Measurements from ENCODE around the gene CALHM5. TPM values are rescaled to one million over a fixed set of nuclear protein-coding genes. Genes with fewer than 3 reads are reported as not detected.

The CALHM5 gene
- total and polyA plus RNA-seq, 2 of the 4 experiments (the other 2 are of a cell fraction), result 3.3 to 10.8 TPM

DNA sequence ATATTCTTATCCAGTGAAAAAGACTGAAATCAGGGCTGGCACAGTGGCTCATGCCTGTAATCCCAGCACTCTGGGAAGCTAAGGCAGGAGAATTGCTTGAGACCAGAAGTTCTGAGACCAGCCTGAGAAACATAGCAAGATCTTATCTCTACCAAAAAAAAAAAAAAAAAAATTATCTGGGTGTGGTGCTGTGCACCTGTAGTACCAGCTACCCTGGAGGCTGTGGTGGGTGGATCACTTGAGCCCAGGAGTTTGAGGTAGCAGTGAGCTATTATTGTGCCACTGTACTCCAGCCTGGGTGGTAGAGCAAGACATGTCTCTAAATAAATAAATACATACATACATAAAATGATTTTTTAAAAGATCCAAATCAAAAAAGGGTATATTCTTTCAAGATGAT lies 43.9 kb upstream of the CALHM5 start:
- Histone ChIP-seq H2AFZ (replicated peaks; ENCODE audit: low read length, poor library complexity) (no peak overlapping the region), H3K4me2 (ENCODE audit: low read depth, low read length) (no peak overlapping the region), H2BK20ac (ENCODE audit: low read depth, low read length) (no peak overlapping the region), H2BK15ac (ENCODE audit: low read depth, low read length) (no peak overlapping the region), H2BK5ac (ENCODE audit: low read depth, low read length, poor library complexity, severe bottlenecking) (no peak overlapping the region), H3K9me1 (ENCODE audit: insufficient read depth, low read length) (no peaks in the 10 kb centered on the region), H4K91ac (ENCODE audit: insufficient read depth, low read depth, low read length) (no peak overlapping the region), H3K4me3 (ENCODE audit: insufficient read depth, low read depth, low read length) (no peak overlapping the region), H3K9ac (ENCODE audit: low read depth, low read length) (no peak overlapping the region), H3K4me1 (ENCODE audit: control insufficient read depth, insufficient read depth, low read length) (no peaks in the 10 kb centered on the region), H3K9me3 (ENCODE audit: control insufficient read depth, insufficient read depth, low read length) (no peaks in the 10 kb centered on the region), H3K14ac (replicated peaks; ENCODE audit: low read depth, low read length) (no peak overlapping the region), H4K20me1 (ENCODE audit: insufficient read depth, low read length) (no peaks in the 10 kb centered on the region), H3K27me3 (ENCODE audit: control insufficient read depth, insufficient read depth, low read length) (no peaks in the 10 kb centered on the region), H3K56ac (ENCODE audit: extremely low read depth, insufficient read depth, low read length) (no peak overlapping the region), H4K5ac (ENCODE audit: low read depth, low read length) (no peak overlapping the region), H3K27ac (ENCODE audit: insufficient read depth, low read length) (no peak overlapping the region), H2AK5ac (ENCODE audit: low read depth, low read length) (no peak overlapping the region), H2AK9ac (replicated peaks; ENCODE audit: low read depth, low read length, poor library complexity) (no peak overlapping the region), H3K4ac (ENCODE audit: low read depth, low read length) (no peak overlapping the region), H3K18ac (ENCODE audit: low read depth, low read length) (no peak overlapping the region), H4K8ac (ENCODE audit: low read depth in 2 of 2, low read length in 2 of 2) (no peak overlapping the region), H3K23ac (ENCODE audit: low read depth, low read length) (no peak overlapping the region), H3K36me3 (ENCODE audit: control insufficient read depth, insufficient read depth, low read length) (no peaks in the 10 kb centered on the region), H2BK120ac (ENCODE audit: low read depth, low read length) (no peak overlapping the region), H3K79me1 (ENCODE audit: low read depth in 1 of 2, low read length in 2 of 2) (no peaks in the 10 kb centered on the region)
- no TSS peak for BruUV-seq (replicated peaks)
- in situ Hi-C loops (cut with MboI; ENCODE audit: low sequenced_read_pairs), result no loop called here
- dilution Hi-C loops (cut with HindIII; ENCODE audit: low sequenced_read_pairs, unreplicated experiment), result no loop called here
- intact Hi-C loops (cut with micrococcal nuclease), result no loop called here
- ChIA-PET POLR2A (ENCODE audit: unreplicated experiment) (no interaction called here), CTCF (no interaction called here)
- DNase-seq (no peak), ATAC-seq (ENCODE audit: low read depth) (no peak)
- TF ChIP-seq SMC3 (IDR thresholded peaks at IDR 0.05; ENCODE audit: low read depth, low read length) (no peak), RAD21 (IDR thresholded peaks at IDR 0.05; ENCODE audit: low read length) (no peak), RFX5 (IDR thresholded peaks at IDR 0.05; ENCODE audit: low read depth, low read length) (no peak), MAZ (IDR thresholded peaks at IDR 0.05; ENCODE audit: borderline replicate concordance, low read depth, low read length) (no peak), MXI1 (IDR thresholded peaks at IDR 0.05; ENCODE audit: borderline replicate concordance, low read depth, low read length) (no peak), FOS (IDR thresholded peaks at IDR 0.05; ENCODE audit: low read depth, low read length) (no peak), MAFK (IDR thresholded peaks at IDR 0.05; ENCODE audit: low read depth, low read length) (no peak), BHLHE40 (IDR thresholded peaks at IDR 0.05; ENCODE audit: low read depth, low read length) (no peak)
- TF ChIP-seq, protein P1, sequence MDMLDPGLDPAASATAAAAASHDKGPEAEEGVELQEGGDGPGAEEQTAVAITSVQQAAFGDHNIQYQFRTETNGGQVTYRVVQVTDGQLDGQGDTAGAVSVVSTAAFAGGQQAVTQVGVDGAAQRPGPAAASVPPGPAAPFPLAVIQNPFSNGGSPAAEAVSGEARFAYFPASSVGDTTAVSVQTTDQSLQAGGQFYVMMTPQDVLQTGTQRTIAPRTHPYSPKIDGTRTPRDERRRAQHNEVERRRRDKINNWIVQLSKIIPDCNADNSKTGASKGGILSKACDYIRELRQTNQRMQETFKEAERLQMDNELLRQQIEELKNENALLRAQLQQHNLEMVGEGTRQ (IDR thresholded peaks at IDR 0.05; ENCODE audit: low read depth, low read length), result no peak
- TF ChIP-seq, protein P2, sequence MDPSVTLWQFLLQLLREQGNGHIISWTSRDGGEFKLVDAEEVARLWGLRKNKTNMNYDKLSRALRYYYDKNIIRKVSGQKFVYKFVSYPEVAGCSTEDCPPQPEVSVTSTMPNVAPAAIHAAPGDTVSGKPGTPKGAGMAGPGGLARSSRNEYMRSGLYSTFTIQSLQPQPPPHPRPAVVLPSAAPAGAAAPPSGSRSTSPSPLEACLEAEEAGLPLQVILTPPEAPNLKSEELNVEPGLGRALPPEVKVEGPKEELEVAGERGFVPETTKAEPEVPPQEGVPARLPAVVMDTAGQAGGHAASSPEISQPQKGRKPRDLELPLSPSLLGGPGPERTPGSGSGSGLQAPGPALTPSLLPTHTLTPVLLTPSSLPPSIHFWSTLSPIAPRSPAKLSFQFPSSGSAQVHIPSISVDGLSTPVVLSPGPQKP (IDR thresholded peaks at IDR 0.05; ENCODE audit: borderline replicate concordance, low read depth, low read length), result no peak
